Stimulated activated CD4-positive, alpha-beta T cell treated with anti-CD3 and anti-CD28 coated beads, Interleukin-4, amount 100 ng/mL, for 48 hours (primary cell): ENCODE results near the gene SUDS3.

Experiments
- DNase-seq, 2 donors: peaks; one replicate each; pipeline ENCODE4 v3.0.0-alpha.2; 2020; ENCODE audit warnings: low read depth in 2 of 2

Gene SUDS3

DNA sequence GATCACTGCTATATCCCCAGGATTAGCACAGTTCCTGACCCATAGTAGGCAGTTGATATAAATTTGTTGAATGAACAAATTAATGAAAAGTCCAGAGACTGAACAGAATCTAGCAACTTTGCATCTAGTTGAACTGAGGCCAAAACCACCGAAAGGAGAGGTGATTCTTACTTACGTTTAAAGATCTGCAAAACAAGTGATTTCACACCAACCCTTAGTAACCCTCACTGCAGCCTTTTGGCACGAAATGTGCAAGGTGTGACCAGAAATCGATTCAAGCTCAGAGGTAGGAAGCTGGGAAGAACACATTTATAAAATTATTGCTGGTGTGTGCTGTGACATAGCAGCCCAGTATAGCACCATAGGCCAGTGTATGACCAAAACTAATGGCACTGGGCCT is 70.8 kb downstream of the SUDS3 start:
- no peak for DNase-seq

DNA sequence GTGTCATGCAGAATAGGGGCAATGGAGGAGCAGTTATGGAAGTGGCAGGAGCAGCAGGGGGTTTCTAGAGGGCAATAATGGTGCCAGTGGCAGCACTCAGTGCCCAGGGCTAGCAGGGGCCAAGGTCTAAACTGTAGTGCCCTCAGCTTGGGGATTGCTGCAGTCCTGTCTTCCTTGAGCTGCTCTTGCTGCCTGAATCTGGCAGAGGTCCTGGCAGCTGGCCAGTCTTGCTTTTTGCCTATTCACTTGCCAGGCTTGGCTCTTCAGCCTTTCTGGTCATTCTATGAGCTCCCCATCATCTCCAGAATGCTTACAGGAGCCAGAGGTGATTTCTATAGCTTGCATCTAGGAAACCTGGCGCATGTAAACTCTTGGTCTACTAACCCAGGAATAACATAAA is 72.0 kb downstream of the SUDS3 start:
- no peak for DNase-seq

DNA sequence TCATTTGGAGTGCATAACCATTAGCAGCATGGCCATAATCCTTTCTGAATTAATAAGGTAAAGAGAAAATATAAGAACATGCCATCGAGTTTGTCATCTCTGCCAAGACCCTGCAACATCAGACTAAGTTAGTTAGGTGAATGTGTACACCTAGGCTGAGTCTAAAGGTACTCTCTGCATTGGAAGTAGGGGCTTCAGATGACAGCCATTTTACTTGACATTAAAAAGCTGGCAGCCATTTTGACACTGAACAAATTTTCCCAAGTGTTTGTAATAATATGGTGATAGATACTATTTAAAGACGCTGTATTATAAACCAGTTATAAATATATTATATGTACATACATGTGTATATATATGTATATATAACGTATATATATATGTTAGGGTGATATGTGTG is 79.0 kb downstream of the SUDS3 start:
- DNase-seq, result no peak

DNA sequence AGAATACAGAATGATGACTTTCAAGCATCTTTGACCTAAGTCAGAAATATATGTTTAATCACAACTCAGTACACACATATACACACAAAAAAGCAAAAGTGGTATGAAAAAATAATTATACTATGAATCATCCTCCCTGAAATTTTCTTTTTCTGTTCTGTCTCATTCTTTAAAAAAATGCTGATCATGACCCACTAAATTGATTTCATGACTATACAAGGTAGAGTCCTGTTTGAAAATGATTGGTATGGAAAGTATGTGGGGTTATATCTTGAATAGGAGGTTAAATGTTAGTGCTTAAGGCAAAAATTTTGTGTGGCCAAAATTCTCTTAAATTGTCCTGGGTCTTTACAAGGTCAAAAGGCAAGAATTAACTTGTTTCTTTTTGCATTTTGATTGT is 80.4 kb downstream of the SUDS3 start:
- DNase-seq, result no peak

DNA sequence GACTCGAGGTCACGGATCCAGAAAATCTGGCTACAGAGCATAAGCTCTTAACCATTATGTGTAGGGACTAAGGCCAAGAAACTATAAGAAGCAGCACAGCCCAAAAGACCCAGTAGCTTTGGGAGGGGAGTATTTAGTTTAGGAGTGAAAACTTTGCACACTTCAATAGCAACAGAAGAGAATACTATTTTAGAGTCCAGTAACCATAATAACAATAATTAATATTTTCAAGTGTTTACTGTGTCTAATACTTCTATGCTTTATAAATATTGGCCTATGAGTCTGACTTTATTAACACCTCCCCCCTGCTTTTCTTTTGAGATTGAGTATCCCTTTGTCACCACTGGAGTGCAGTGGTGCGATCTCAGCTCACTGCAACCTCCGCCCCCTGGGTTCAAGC is 82.8 kb downstream of the SUDS3 start:
- no peak for DNase-seq

DNA sequence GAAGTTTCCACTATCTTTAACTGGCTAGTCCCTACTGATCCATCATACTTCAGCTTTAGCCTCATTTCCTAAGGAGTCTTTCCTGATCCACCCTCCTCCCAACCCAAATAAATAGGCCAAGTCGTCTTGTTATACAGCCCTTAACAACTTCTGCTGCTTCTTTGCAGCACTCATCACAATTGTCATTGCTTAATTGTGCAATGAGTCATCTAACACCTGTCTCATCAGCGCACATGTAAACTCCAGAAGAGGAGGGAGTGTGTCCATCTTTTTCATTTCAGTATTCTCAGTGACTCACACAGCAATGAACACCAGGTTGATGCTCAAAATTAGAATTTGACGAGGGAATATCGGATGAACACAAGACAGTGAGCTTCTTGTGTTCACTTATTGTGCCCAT is 87.3 kb downstream of the SUDS3 start:
- no peak for DNase-seq

DNA sequence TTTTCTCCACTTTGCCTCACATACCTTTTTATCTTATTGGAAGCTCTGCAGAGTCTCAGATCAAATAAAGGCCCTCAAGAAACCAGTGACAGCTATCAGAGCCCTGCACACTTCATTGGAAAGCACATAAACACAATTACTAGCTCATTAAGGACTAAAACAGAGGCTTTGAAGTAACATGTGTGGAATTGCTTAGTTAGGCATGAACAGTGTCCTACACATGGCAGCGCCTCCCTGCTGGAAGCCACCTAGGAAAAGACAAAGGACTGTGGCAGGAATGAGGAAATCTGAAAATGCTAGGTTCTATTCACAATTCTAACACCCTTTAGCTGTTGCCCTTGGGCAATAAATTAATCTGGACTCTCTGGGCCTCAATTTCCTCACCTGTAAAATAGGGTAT is 89.4 kb downstream of the SUDS3 start:
- no peak for DNase-seq
